ENCODE results near the gene KRT6A.
"Not testable (repeated sequence)": the region's sequence is repeated elsewhere in the genome, so short reads cannot be mapped to it uniquely, and the experiment has no call there.

The KRT6A gene

GRCh38 chr12:52502877-52503276, 9.8 kb upstream of the KRT6A start:
- DNase-seq (ENCODE audit: low read depth): no peak

- DNase-seq (ENCODE audit: low read depth): peak; percentile 13
Measured at GRCh38 chr12:52501490-52501889, 8.4 kb upstream of the KRT6A start.

- not testable (repeated sequence) for DNase-seq (ENCODE audit: low read depth)
Measured at GRCh38 chr12:52500574-52500973, 7.5 kb upstream of the KRT6A start.

DNA sequence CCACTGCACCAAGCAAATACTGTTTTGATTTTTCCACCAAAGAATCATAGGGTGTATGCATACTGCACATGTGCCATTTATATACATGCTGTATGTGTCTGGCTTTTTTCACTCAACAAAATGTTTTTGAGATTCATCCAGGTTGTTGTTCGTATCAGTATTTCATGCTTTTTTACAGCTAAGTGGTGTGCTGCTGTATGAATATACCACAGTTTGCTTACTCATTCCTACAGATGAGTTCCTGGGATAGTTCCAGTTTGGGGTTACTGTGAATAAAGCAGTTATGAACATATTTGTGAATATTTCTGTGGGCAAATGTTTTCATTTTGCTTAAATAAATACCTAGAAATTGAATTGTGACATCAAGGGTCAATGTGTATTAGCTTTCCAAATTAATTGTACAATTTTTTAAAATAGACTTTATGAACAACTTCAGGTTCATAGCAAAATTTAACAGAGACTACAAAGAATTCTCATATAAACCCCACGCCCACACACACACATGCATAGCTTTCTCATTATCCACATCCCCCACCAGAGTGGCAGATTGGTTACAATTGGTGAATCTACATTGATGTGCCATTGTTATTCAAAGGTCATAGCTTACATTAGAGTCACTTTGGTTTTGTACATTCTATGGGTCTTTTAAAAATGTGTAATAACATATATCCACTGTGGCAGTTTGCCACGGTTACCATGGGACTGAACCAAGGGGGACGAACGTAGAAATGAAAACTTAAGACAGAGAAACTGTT, 6.9 kb upstream of the KRT6A start:
- peak; percentile 36 for DNase-seq (ENCODE audit: low read depth)

DNA sequence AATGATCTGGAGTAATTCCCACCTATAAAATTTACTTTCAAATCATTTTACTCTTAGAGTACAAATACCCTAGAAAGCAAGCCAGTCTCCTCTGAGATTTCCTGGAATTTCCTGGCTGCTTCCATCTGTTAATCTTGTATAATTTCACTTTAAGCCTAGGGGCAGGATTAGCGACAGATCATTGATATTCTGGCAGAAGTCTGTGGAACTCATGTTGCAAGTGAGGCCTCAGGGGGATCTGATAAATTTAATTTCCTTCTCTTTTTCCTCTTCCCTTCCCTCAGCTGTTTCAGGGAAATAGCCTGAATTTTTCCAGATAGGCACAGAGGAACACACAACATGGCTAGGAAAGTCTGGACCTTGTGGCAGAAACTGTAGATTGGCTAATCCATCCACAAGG, 5.9 kb upstream of the KRT6A start:
- DNase-seq (ENCODE audit: low read depth): no peak

DNA sequence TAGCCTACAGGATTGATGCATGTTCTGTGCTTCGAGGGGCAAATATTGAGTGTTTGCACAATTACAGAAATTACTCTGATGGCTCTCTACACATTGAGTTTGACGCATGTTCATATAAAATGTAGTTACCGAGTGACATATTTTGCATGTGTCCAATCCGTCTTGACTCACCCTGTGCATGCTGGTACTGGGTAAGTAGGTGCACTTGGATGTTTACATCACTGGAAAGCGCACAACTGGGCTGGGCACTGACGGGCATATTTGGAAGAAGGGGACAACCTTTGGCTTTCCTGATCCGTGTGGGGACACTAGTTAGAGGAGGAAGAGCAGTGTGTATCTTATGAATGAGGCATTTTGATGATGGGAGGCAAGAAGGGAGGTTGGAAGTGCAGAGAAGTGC, 4.9 kb upstream of the KRT6A start:
- DNase-seq (ENCODE audit: low read depth): no peak

DNA sequence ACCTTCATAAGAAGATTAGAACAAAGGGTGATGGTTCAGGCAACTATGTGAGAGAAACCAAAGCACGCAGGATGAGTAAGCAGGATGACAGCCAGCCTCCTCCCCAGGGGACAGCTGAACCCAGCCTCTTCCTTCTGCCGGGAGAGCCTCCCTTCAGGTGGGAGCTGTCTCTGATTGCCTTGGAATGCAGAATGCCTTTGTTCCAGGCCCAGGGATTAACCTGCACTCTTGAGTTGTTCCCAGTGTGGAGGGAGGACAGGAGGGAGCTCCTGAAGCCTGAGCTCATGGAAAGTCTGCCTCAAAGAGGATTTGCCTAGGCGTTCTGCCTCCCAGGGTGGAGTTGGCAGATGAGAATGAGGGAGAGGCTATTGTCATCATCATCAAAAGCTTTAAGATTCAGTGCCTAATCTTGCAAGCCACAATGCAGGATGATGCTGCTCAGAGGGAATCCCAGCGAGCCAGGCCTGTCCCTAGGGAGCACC, 3.6 kb upstream of the KRT6A start:
- peak; percentile 83 for DNase-seq (ENCODE audit: low read depth)

- DNase-seq (ENCODE audit: low read depth): peak; percentile 25
Measured at GRCh38 chr12:52496054-52496453, 3.0 kb upstream of the KRT6A start.

- DNase-seq (ENCODE audit: low read depth): peak; percentile 5
Measured at GRCh38 chr12:52495389-52495788, 2.3 kb upstream of the KRT6A start.

DNA sequence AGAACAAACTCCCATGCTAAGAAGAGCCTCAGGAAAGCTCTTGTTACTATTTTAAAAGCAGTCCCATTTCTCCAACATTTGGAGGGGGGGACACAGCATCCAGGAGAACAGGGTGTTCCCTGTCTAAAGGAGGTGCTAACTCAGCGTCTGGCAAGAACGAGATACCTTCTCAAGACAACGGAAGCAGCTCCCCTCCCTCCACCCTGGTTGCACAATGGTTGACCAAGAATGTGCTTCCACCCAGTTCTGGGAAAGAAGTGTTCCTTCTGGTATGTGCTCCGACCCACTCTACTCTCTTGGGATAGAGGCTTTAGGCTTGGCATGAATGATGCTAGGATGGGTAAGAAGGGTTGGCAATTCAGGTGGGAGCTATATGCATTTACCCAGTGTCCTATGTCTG, 1.5 kb upstream of the KRT6A start:
- peak; percentile 75 for DNase-seq (ENCODE audit: low read depth)

- no peak for DNase-seq (ENCODE audit: low read depth)
Measured at GRCh38 chr12:52494100-52494499, 1.0 kb upstream of the KRT6A start.

- not testable (repeated sequence) for DNase-seq (ENCODE audit: low read depth)
Measured at GRCh38 chr12:52492405-52492804, 652 bp downstream of the KRT6A start.

- not testable (repeated sequence) for DNase-seq (ENCODE audit: low read depth)
Measured at GRCh38 chr12:52491495-52491894, 1.6 kb downstream of the KRT6A start.

DNA sequence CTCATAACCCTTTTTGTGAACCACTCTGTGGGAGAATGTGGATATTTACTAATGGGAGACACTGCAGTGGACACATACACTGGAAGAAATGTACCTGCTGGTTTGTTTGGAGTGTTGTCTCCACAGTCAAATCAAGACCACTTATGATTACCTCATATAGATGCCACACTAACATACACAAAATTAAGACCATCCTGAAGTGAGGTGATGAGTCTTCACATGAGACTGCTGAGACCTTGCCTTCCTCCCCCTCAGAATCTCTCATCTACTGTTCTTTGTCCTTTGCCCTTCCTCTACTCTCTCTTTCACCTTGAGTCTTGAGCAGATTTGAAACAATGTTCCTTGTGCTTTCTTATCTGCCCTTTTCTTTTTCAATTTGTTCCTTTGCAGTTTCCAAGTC, 4.3 kb downstream of the KRT6A start:
- no peak for DNase-seq (ENCODE audit: low read depth)

DNA sequence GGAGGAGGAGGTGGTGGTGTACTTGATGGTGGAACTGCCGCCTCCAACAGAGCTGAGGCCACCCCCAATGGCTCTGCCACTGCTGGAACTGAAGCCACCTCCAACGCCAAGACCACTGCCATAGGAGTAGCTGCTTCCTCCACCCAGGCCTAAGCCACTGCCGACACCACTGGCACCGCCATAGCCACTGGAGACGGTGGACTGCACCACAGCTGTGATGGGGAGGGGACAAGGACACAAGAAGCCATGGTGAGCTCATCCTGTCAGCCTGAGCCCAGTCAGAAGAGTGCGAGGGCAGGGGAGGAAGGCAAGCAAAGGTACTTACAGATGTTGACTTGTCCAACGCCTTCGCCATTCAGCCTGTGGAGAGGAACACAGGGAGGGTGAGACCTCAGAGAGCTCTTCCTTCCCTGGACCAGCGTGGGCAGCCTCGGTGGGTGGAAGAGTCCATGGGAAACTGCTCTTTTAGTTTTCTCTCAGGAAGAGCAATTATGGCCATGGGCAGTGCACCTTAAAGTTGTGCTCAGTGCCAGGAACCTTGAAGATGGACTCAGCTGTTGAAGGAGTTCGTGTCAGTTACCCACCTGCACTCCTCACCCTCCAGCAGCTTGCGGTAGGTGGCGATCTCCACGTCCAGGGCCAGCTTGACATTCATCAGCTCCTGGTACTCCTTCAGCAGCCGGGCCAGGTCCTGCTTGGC, 5.2 kb downstream of the KRT6A start:
- not testable (repeated sequence) for DNase-seq (ENCODE audit: low read depth)

DNA sequence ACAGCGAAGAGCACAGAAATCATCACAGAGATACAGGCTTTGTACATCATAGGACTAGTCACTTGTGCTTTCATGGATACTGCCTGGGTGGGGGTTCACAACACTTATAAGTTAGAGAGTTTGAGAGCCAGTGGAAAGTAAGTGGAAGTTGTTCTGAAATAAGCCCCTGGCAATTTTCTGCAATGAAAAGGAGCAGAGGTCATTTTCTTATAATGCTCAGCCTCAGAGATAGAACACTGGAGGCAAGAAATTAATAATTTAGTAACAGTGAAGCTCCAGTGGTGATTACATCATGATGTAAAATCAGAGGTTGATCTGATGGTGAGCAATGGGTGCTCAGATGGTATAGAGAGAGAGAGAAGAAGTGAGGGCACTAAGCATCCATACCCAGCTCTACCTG, 5.8 kb downstream of the KRT6A start:
- no peak for DNase-seq (ENCODE audit: low read depth)

DNA sequence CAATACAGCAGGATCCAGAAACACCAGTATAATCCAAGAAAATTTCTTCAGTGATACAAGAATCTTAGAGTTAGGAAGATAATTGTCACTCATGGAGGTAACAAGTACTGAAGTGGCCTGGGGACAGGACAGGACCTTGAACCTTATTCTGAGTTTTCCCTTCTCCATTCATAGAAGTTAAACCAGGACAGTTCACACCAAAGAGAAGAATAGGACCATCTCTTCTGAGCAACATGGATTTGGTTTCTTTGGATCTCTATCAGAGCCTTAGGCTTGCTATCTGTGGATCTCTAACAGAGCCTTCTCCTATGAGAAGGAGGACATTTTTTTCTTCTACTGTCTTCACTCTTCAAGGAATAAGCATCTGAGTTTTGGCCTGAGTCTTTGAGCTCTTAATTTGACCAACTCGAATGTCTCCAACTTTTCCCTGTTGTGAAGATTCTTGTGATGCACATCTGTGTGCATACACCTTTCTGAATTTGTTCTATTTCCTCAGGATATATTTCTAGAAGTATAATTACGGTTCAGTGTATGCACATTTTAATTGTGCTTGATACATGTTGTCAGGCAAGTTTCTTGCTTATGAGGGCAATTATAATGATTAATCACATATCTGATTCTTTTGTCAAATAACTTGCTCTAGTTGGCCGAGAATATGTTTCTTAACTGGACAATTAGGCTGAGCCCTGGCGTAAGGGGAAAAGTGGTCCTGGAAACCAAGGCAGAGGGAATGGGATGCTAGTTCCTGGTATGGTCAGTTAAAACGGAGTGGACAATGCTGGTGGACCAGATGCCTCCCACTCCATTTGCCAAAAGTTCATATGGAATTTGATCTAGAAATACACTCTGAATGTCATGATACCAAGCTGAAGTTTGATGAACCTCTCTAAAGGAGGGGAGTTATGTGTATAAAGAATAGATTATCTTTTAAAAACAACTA, 6.6 kb downstream of the KRT6A start:
- no peak for DNase-seq (ENCODE audit: low read depth)

DNA sequence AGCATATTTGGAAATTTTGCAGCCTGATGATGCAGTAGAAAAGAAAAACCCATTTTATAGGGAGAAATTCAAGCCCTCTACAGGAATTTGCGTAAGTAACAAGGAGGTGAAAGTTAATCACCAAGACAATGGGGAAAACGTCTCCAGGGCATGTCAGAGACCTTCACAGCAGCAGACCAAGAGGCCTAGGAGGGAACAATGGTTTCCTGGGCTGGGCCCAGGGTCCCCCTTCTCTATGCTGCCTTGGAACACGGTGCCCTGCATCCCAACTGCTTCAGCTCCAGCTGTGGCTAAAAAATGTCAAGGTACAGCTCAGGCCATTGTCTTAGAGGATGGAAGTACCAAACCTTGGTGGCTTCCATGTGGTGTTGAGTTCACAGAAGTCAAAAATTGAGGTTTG, 13.0 kb downstream of the KRT6A start:
- no peak for DNase-seq (ENCODE audit: low read depth)

GRCh38 chr12:52477651-52478050, 15.4 kb downstream of the KRT6A start:
- DNase-seq (ENCODE audit: low read depth): no peak

DNA sequence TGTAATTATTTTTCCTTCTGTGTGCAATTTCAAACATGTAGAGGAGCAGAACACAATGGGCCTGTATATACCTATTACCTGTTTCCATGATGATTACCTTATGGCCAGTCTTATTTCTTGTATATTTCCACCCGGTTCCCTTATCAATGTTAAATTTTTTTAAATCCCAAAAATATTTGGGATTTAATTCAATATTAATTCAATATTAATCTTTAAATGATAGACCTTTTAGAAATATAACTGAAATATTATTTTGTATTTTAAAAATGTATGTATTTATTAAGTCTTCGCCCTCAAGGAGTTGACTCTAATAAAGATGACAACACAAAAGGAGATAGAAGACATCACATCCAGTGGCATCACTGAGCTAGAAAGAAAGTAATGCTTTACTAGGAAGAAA, 18.8 kb downstream of the KRT6A start:
- DNase-seq (ENCODE audit: low read depth): no peak

- DNase-seq (ENCODE audit: low read depth): no peak
Measured at GRCh38 chr12:52473768-52474167, 19.3 kb downstream of the KRT6A start, which contains the start of gene KRT6C. Gene KRT6C (minus strand): TSS chr12:52473805. CDS start chr12:52473737, 68 bp downstream.

- no peak for DNase-seq (ENCODE audit: low read depth)
Measured at GRCh38 chr12:52469853-52470252, 23.2 kb downstream of the KRT6A start.
